ENCODE results near the gene ZDHHC7. TPM values are rescaled to one million over a fixed set of nuclear protein-coding genes. Genes with fewer than 3 reads are reported as not detected.
"Not testable (repeated sequence)": the region's sequence is repeated elsewhere in the genome, so short reads cannot be mapped to it uniquely, and the experiment has no call there.

The ZDHHC7 gene
- total RNA-seq, 1 donor from 2014 or later: 45.4 TPM

DNA sequence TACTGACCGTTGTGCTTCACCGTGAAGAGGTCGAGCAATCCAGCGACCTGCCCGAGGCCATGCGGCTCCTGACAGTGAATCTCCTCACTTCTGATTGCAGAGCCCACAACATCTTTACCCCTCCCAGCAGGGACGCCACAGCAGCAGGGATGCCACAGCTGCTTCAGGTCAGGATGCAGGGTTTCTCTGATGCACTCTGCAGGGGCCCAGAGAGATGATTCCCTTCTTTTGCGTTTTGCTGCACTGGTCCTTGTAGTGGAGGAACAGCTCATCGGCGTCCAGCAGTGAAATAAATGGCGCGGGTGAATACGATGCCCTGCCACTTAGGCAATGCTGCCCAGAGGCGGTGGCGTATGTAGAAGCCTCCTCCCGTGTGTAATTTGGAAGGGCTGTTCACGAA, 21.8 kb upstream of the ZDHHC7 start:
- Mint-ChIP-seq H3K27ac (no peak overlapping the region), H3K27me3 (ENCODE audit: low read depth) (peaks cover 8% of the 10 kb centered on the region), H3K36me3 (no peaks in the 10 kb centered on the region), H3K4me1 (peaks cover 31% of the 10 kb centered on the region), H3K9me3 (no peaks in the 10 kb centered on the region), H3K4me3 (no peak overlapping the region)
- TF ChIP-seq, protein P1, sequence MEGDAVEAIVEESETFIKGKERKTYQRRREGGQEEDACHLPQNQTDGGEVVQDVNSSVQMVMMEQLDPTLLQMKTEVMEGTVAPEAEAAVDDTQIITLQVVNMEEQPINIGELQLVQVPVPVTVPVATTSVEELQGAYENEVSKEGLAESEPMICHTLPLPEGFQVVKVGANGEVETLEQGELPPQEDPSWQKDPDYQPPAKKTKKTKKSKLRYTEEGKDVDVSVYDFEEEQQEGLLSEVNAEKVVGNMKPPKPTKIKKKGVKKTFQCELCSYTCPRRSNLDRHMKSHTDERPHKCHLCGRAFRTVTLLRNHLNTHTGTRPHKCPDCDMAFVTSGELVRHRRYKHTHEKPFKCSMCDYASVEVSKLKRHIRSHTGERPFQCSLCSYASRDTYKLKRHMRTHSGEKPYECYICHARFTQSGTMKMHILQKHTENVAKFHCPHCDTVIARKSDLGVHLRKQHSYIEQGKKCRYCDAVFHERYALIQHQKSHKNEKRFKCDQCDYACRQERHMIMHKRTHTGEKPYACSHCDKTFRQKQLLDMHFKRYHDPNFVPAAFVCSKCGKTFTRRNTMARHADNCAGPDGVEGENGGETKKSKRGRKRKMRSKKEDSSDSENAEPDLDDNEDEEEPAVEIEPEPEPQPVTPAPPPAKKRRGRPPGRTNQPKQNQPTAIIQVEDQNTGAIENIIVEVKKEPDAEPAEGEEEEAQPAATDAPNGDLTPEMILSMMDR (IDR thresholded peaks at IDR 0.05; ENCODE audit: unreplicated experiment): no peak
- no peak for DNase-seq (ENCODE audit: low spot score in 2 of 2, unreplicated experiment in 2 of 2)

DNA sequence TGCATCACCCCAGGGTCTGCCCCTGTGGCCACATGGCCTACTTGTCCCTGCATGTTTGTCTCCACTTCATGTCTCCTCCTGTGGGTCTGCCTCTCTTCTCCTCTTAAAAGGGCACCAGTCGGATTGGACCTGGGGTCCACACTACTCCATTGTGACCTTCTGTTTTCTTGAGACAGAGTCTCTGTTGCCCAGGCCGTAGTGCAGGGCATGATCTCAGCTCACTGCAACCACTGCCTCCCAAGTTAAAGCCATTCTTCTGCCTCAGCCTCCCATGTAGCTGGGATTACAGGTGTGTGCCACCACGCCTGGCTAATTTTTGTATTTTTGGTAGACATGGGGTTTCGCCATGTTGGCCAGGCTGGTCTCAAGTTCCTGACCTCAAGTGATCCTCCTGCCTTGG, 20.9 kb upstream of the ZDHHC7 start:
- H3K27ac Mint-ChIP-seq; H3K4me3 Mint-ChIP-seq; H3K9me3 Mint-ChIP-seq; H3K36me3 Mint-ChIP-seq; DNase-seq (ENCODE audit: low spot score in 2 of 2, unreplicated experiment in 2 of 2): not testable (repeated sequence)
- Mint-ChIP-seq H3K27me3 (ENCODE audit: low read depth) (peaks cover 10% of the 10 kb centered on the region), H3K4me1 (peaks cover 31% of the 10 kb centered on the region)

DNA sequence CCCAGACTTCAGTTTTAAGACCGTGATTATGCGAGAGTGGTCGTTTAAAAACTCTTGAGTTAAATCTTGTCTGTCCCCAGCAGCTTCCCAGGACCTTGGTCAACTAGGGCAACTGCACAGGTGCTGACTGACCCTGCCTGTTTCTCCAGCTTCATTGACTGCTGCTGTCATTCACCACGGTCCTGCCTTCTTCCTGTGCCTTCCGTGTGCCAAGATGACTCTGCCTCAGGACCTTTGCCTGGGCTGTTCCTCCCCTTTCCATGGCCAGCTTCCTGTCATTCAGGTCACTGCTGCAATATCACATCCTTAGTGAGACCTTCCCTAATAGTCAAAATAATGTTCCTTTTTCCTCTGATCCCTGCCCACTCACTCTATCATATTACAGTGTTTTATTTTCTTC, 20.1 kb upstream of the ZDHHC7 start:
- TF ChIP-seq, protein P1 (IDR thresholded peaks at IDR 0.05; ENCODE audit: unreplicated experiment): no peak
- Mint-ChIP-seq H3K4me3 (no peak overlapping the region), H3K27me3 (ENCODE audit: low read depth) (peaks cover 10% of the 10 kb centered on the region), H3K4me1 (peaks cover 30% of the 10 kb centered on the region), H3K9me3 (no peaks in the 10 kb centered on the region), H3K27ac (no peak overlapping the region), H3K36me3 (no peaks in the 10 kb centered on the region)
- DNase-seq (ENCODE audit: low spot score in 2 of 2, unreplicated experiment in 2 of 2): no peak

DNA sequence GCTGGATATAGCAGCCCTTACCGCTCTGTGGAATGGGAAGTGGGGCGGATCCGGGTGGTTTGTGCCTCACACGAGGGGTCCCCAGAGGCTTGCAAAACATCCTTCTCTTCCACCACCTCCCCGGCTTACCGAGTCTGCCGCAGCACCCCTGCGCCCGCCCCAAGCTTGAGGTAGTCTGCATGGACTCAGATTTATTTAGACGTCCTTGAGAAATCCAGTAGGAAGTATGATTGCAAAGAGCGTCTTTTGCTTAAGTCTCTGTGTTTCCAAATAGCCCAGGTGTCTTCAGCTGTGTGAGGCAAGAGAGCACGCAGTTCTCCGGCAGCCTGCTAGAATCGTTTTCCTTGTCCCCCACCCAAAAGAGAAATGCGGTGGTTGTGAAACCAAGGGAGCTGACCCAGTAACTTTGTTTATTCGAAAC, 18.7 kb upstream of the ZDHHC7 start:
- H3K36me3 Mint-ChIP-seq: no peaks in the 10 kb centered on the region

DNA sequence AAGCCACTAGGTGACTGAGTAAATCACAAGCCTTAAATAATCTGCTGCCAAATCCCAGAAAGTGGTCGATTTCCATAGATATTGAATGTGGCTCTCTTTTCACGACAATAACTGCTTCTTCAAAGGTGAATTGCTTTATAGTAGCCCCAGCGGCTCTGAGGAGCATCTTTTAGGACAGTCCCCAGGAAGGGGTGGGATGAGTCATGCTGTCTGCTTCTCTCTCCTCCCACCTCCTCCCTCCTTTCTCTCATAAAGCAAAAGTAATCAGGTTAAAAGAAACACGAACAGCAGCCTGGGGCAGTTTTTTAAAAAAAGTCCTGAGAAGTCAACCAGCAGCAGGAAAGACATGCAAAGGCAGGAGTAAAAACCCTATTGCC, 18.1 kb upstream of the ZDHHC7 start:
- H3K36me3 Mint-ChIP-seq: no peaks in the 10 kb centered on the region
- H3K4me3 Mint-ChIP-seq: peak overlapping the region; percentile 70
- TF ChIP-seq, protein P1 (IDR thresholded peaks at IDR 0.05; ENCODE audit: unreplicated experiment): no peak
- no peak overlapping the region for H3K27ac Mint-ChIP-seq
- no peaks in the 10 kb centered on the region for H3K9me3 Mint-ChIP-seq
- no peak for DNase-seq (ENCODE audit: low spot score in 2 of 2, unreplicated experiment in 2 of 2)
- peaks cover 10% of the 10 kb centered on the region for H3K27me3 Mint-ChIP-seq (ENCODE audit: low read depth)
- peaks cover 32% of the 10 kb centered on the region for H3K4me1 Mint-ChIP-seq

More for the DNA sequence above, 18.7 kb upstream of the ZDHHC7 start:
- TF ChIP-seq, protein P1 (IDR thresholded peaks at IDR 0.05; ENCODE audit: unreplicated experiment): no peak
- Mint-ChIP-seq H3K27me3 (ENCODE audit: low read depth) (peaks cover 10% of the 10 kb centered on the region), H3K27ac (no peak overlapping the region), H3K4me3 (no peak overlapping the region), H3K4me1 (peaks cover 32% of the 10 kb centered on the region), H3K9me3 (no peaks in the 10 kb centered on the region)
- no peak for DNase-seq (ENCODE audit: low spot score in 2 of 2, unreplicated experiment in 2 of 2)

DNA sequence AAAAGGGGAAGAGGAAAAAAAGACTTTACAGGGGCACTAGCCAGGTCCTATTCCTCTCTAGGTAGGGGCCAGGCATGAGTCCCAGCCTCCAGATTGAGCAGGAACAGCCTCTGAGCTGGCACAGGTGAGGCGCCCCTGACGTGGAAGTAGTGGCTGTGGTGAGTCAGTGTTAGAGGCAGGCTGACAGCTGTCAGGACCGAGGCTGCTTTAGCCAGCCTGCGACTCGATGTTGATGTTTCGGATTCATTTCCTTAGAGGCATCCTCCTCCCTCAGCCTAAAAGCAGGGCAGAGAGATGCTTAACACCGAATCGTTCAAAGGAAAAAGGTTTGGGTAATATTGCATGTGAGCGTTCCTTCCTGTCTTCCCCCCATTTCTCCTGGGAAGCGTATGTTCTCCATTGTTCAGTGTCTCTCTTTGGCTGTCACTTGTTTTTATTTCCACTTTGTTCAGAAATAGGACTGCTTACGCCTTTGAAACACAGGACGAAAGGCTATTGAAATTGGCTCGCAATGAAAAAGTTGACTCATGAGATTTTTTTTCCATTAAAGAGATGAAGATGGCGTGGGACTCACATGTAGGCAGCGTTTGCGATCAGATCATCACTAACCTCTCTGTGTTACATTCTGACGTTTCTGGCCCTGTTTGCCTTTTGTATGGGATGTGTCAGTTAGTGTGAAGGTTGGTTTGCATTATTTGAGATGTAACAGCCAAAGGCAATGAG, 17.5 kb upstream of the ZDHHC7 start:
- Mint-ChIP-seq H3K4me1 (peaks cover 32% of the 10 kb centered on the region), H3K27ac (peak overlapping the region; percentile 51), H3K4me3 (peak overlapping the region; percentile 70), H3K9me3 (no peaks in the 10 kb centered on the region), H3K27me3 (ENCODE audit: low read depth) (peaks cover 10% of the 10 kb centered on the region), H3K36me3 (no peaks in the 10 kb centered on the region)
- DNase-seq (ENCODE audit: low spot score in 2 of 2, unreplicated experiment in 2 of 2): no peak
- TF ChIP-seq, protein P1 (IDR thresholded peaks at IDR 0.05; ENCODE audit: unreplicated experiment): no peak
